HEK293 (cell line): ENCODE measurements around the gene COL19A1.
"Not testable (repeated sequence)": the region's sequence is repeated elsewhere in the genome, so short reads cannot be mapped to it uniquely, and the experiment has no call there.

Experiments
- CTCF ChIA-PET: fragments of 350-600 bp; formaldehyde crosslinking; extraction: SDS; loops from one replicate; lab custom pipeline; 2021; ENCODE audit warnings: antibody characterized with exemption; lab: Yijun Ruan, JAX
- POLR2A ChIA-PET: fragments of 300-600 bp; formaldehyde crosslinking; extraction: SDS; loops from one replicate; lab custom pipeline; 2020; ENCODE audit warnings: antibody characterized with exemption, inconsistent platforms; lab: Yijun Ruan, JAX
- H3K27ac ChIP-seq: fragments of 200-500 bp; sonication (Bioruptor generic); 2 replicates; pipeline ENCODE4 v1.5.1; 2014; ENCODE audit warnings: low read depth, low read length, control low read depth, inconsistent platforms; ENCODE audit errors: extremely low read depth
- H3K36me3 ChIP-seq, 2 experiments: fragments of 200-500 bp in 1 of 2; sonication (Bioruptor generic) in 1 of 2; 1 replicate in 1 of 2; 2 replicates in 1 of 2; pipeline ENCODE4 v1.5.1; 2014 to 2017; ENCODE audit warnings: inconsistent platforms in 2 of 2, low read length in 2 of 2; ENCODE audit not compliant: control insufficient read depth in 2 of 2, insufficient read depth in 1 of 2
- H3K4me1 ChIP-seq: fragments of 200-500 bp; sonication (Bioruptor generic); 2 replicates; pipeline ENCODE4 v1.5.1; 2014; ENCODE audit warnings: mild to moderate bottlenecking, low read length, inconsistent platforms; ENCODE audit not compliant: control insufficient read depth, insufficient read depth
- H3K4me3 ChIP-seq: 2 replicates; pipeline ENCODE4 v1.5.1; 2011; ENCODE audit warnings: low read depth, mild to moderate bottlenecking, control low read depth, low read length, moderate library complexity
- H3K9me3 ChIP-seq: fragments of 200-500 bp; sonication (Bioruptor generic); 2 replicates; pipeline ENCODE4 v1.5.1; 2014; ENCODE audit warnings: low read depth, low read length, inconsistent platforms; ENCODE audit not compliant: control insufficient read depth, insufficient read depth
- EGR2 ChIP-seq: fragments of 450-650 bp; formaldehyde crosslinking; IDR thresholded peaks from 2 replicates; pipeline ENCODE4 v1.5.1; 2016; ENCODE audit warnings: low read depth, missing biosample characterization, missing genetic modification characterization
- GLIS1 ChIP-seq: fragments of 450-650 bp; formaldehyde crosslinking; IDR thresholded peaks from 2 replicates; pipeline ENCODE4 v1.5.1; 2016; ENCODE audit warnings: missing biosample characterization, missing genetic modification characterization
- SCRT1 ChIP-seq: fragments of 450-650 bp; formaldehyde crosslinking; IDR thresholded peaks from 2 replicates; pipeline ENCODE4 v1.5.1; 2016; ENCODE audit warnings: missing biosample characterization, missing genetic modification characterization, borderline replicate concordance
- YY1 ChIP-seq: fragments of 450-650 bp; formaldehyde crosslinking; IDR thresholded peaks from 2 replicates; pipeline ENCODE4 v1.5.1; 2018; ENCODE audit warnings: missing biosample characterization, missing genetic modification characterization
- ZBTB17 ChIP-seq: fragments of 450-650 bp; formaldehyde crosslinking; IDR thresholded peaks from 2 replicates; pipeline ENCODE4 v1.5.1; 2016; ENCODE audit warnings: missing biosample characterization, missing genetic modification characterization
- ZBTB8A ChIP-seq: fragments of 450-650 bp; formaldehyde crosslinking; IDR thresholded peaks from 2 replicates; pipeline ENCODE4 v1.5.1; 2016; ENCODE audit warnings: missing biosample characterization, missing genetic modification characterization
- ZNF248 ChIP-seq: fragments of 450-650 bp; formaldehyde crosslinking; IDR thresholded peaks from 2 replicates; pipeline ENCODE4 v1.5.1; 2017; ENCODE audit warnings: missing biosample characterization, missing genetic modification characterization
- ZNF292 ChIP-seq: fragments of 450-650 bp; formaldehyde crosslinking; IDR thresholded peaks from 2 replicates; pipeline ENCODE4 v1.5.1; 2016; ENCODE audit warnings: low read depth, missing biosample characterization, missing genetic modification characterization, borderline replicate concordance
- ZNF350 ChIP-seq: fragments of 450-650 bp; formaldehyde crosslinking; IDR thresholded peaks from 2 replicates; pipeline ENCODE4 v1.5.0; 2017; ENCODE audit warnings: missing biosample characterization, mild to moderate bottlenecking, missing genetic modification characterization
- ZNF37A ChIP-seq: fragments of 450-650 bp; IDR thresholded peaks from 2 replicates; pipeline ENCODE4 v1.5.1; 2018; ENCODE audit warnings: missing biosample characterization, missing genetic modification characterization
- ZNF571 ChIP-seq: fragments of 450-650 bp; formaldehyde crosslinking; IDR thresholded peaks from 2 replicates; pipeline ENCODE4 v1.5.0; 2017; ENCODE audit warnings: missing biosample characterization, missing genetic modification characterization
- ZNF654 ChIP-seq: fragments of 450-650 bp; formaldehyde crosslinking; IDR thresholded peaks from 2 replicates; pipeline ENCODE4 v1.5.1; 2016; ENCODE audit warnings: low read depth, missing biosample characterization, missing genetic modification characterization
- ZNF701 ChIP-seq: fragments of 450-650 bp; formaldehyde crosslinking; IDR thresholded peaks from 2 replicates; pipeline ENCODE4 v1.5.1; 2016; ENCODE audit warnings: missing biosample characterization, missing genetic modification characterization
- ZNF792 ChIP-seq: fragments of 450-650 bp; formaldehyde crosslinking; IDR thresholded peaks from 2 replicates; pipeline ENCODE4 v1.5.1; 2016; ENCODE audit warnings: missing biosample characterization, missing genetic modification characterization
- TF ChIP-seq, protein P1 (sequence below): fragments of 450-650 bp; formaldehyde crosslinking; IDR thresholded peaks from 2 replicates; pipeline ENCODE4 v1.5.1; 2016; ENCODE audit warnings: missing biosample characterization, missing genetic modification characterization
- TF ChIP-seq, protein P2 (sequence below): fragments of 450-650 bp; formaldehyde crosslinking; IDR thresholded peaks from 2 replicates; pipeline ENCODE4 v1.5.1; 2016; ENCODE audit warnings: missing biosample characterization, missing genetic modification characterization
- TF ChIP-seq, protein P3 (sequence below): fragments of 450-650 bp; formaldehyde crosslinking; IDR thresholded peaks from 2 replicates; pipeline ENCODE4 v1.5.1; 2016; ENCODE audit warnings: missing biosample characterization, missing genetic modification characterization
- TF ChIP-seq, protein P4 (sequence below): fragments of 450-650 bp; IDR thresholded peaks from 2 replicates; pipeline ENCODE4 v1.5.1; 2018; ENCODE audit warnings: missing biosample characterization, mild to moderate bottlenecking, missing genetic modification characterization

COL19A1 gene

DNA sequence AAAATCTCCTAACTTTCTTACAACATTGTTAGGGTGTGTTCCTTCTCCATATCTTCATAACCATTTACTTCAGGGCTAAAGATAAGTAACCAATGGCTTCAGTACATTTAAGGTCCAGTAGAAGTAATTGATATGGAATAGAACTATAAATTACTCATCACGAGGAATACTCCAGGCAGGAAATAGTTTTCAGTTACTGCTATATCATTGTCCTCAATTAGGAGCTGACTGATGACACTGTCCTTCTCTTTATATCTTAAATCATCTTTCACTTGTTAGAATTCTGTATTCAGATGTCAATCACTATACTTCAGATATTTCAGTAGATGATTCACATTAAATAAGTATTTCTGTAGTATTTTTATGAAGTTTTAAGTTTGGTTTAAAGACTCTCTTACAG, 88.4 kb downstream of the COL19A1 start (continued):
- TF ChIP-seq SCRT1 (tag by site-specific recombination) (no peak), YY1 (tag by site-specific recombination) (no peak)
- TF ChIP-seq, all 188 proteins: peak for 0

DNA sequence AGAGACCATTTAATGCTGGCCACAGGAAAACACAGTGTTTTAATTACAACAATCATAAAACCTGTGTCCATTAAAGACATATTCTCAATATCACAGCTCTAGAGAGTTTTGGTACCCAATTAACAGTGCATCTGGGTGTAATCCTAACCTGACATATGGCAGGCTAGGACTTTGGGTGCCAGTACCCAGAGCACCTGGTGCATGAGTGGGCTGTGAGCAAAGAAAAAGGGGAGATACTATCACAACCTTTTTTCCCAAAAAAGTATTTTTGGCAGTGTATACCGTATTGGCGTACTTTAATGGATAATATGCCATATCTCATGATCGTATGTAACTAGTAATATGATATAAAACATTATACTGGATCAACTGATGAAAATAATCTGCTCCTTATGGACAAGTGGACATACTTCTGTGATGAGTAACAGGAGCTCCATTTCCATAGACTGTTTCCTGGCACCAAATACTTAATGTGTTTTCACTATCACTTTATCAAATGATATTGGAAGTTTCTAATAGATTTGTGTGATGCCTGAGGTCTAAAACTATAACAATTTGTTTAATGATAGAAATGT, 91.7 kb downstream of the COL19A1 start:
- ChIA-PET CTCF (interaction anchor here (1.2 kb wide), 1 partner anchor 162 kb away, joined by 3 read pairs; no protein-coding TSS in a partner anchor), POLR2A (no interaction called here)
- no peak overlapping the region for H3K27ac ChIP-seq
- no peaks in the 10 kb centered on the region for H3K36me3 ChIP-seq
- no peaks in the 10 kb centered on the region for H3K9me3 ChIP-seq
- H3K4me1 ChIP-seq, result no peaks in the 10 kb centered on the region
- no peak for TF ChIP-seq ZNF37A (tag by site-specific recombination)
- no peak for TF ChIP-seq ZNF248 (tag by site-specific recombination)
- TF ChIP-seq ZBTB8A (tag by site-specific recombination), result no peak
- no peak for TF ChIP-seq ZNF654
- TF ChIP-seq ZNF571 (tag by site-specific recombination), result no peak
- TF ChIP-seq, protein P1, sequence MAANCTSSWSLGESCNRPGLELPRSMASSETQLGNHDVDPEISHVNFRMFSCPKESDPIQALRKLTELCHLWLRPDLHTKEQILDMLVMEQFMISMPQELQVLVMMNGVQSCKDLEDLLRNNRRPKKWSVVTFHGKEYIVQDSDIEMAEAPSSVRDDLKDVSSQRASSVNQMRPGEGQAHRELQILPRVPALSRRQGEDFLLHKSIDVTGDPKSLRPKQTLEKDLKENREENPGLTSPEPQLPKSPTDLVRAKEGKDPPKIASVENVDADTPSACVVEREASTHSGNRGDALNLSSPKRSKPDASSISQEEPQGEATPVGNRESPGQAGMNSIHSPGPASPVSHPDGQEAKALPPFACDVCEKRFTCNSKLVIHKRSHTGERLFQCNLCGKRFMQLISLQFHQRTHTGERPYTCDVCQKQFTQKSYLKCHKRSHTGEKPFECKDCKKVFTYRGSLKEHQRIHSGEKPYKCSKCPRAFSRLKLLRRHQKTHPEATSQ (tag by site-specific recombination), result no peak
- no peak for TF ChIP-seq ZNF292 (tag by site-specific recombination)
- TF ChIP-seq, protein P2, sequence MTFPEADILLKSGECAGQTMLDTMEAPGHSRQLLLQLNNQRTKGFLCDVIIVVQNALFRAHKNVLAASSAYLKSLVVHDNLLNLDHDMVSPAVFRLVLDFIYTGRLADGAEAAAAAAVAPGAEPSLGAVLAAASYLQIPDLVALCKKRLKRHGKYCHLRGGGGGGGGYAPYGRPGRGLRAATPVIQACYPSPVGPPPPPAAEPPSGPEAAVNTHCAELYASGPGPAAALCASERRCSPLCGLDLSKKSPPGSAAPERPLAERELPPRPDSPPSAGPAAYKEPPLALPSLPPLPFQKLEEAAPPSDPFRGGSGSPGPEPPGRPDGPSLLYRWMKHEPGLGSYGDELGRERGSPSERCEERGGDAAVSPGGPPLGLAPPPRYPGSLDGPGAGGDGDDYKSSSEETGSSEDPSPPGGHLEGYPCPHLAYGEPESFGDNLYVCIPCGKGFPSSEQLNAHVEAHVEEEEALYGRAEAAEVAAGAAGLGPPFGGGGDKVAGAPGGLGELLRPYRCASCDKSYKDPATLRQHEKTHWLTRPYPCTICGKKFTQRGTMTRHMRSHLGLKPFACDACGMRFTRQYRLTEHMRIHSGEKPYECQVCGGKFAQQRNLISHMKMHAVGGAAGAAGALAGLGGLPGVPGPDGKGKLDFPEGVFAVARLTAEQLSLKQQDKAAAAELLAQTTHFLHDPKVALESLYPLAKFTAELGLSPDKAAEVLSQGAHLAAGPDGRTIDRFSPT, result no peak
- TF ChIP-seq GLIS1, result no peak
- no peak for TF ChIP-seq ZNF792 (tag by site-specific recombination)
- no peak overlapping the region for H3K4me3 ChIP-seq

DNA sequence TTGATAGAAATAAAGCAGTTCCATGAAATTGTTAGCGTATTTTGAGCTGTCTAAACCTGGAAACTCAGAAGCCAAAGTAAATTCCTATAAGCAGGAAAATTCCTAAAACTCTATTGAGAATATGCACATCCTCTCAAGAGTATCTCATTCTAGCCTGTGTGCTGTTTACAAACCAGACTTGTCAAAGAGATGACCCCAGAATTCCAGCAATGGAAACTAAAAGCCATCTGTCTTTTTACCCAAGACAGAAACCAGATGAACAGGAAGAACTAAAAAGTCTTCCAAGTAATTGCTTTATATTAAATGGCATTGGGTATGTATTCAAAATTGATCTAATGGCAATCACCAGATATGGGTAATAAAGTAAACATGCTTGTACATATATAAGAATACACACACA, 92.6 kb downstream of the COL19A1 start:
- CTCF ChIA-PET, result no interaction called here

DNA sequence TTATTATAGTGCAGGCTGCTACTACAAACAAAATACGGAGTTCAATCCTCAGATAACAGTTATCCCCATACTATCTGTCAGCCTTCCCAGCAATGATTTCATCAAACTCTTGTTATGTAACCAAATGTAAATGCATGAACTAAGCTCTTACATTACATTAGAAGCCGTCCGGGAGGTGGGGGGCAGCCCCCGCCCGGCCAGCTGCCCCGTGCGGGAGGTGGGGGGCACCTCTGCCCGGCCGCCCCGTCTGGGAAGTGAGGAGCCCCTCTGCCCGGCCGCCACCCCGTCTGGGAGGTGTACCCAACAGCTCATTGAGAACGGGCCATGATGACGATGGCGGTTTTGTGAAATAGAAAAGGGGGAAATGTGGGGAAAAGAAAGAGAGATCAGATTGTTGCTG, 99.6 kb downstream of the COL19A1 start:
- CTCF ChIA-PET, result interaction anchor here (0.6 kb wide), 1 partner anchor 14 kb away, joined by 3 read pairs; no protein-coding TSS in a partner anchor
- H3K4me1 ChIP-seq, POLR2A ChIA-PET: not testable (repeated sequence)

More for the DNA sequence above, 92.6 kb downstream of the COL19A1 start:
- Histone ChIP-seq H3K9me3 (no peaks in the 10 kb centered on the region), H3K36me3 (no peaks in the 10 kb centered on the region), H3K4me1 (no peaks in the 10 kb centered on the region), H3K4me3 (no peak overlapping the region), H3K27ac (no peak overlapping the region)
- POLR2A ChIA-PET, result no interaction called here
- TF ChIP-seq, protein P3, sequence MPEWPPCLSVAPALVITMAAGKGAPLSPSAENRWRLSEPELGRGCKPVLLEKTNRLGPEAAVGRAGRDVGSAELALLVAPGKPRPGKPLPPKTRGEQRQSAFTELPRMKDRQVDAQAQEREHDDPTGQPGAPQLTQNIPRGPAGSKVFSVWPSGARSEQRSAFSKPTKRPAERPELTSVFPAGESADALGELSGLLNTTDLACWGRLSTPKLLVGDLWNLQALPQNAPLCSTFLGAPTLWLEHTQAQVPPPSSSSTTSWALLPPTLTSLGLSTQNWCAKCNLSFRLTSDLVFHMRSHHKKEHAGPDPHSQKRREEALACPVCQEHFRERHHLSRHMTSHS (tag by site-specific recombination), result no peak
- TF ChIP-seq ZNF37A (tag by site-specific recombination) (no peak), ZNF350 (tag by site-specific recombination) (no peak), EGR2 (tag by site-specific recombination) (no peak), ZNF701 (no peak), ZBTB17 (no peak)
- TF ChIP-seq, protein P4, sequence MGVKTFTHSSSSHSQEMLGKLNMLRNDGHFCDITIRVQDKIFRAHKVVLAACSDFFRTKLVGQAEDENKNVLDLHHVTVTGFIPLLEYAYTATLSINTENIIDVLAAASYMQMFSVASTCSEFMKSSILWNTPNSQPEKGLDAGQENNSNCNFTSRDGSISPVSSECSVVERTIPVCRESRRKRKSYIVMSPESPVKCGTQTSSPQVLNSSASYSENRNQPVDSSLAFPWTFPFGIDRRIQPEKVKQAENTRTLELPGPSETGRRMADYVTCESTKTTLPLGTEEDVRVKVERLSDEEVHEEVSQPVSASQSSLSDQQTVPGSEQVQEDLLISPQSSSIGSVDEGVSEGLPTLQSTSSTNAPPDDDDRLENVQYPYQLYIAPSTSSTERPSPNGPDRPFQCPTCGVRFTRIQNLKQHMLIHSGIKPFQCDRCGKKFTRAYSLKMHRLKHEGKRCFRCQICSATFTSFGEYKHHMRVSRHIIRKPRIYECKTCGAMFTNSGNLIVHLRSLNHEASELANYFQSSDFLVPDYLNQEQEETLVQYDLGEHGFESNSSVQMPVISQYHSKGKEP (tag by site-specific recombination), result no peak

More for the DNA sequence above, 99.6 kb downstream of the COL19A1 start:
- H3K36me3 ChIP-seq, H3K4me3 ChIP-seq, H3K27ac ChIP-seq, H3K9me3 ChIP-seq: not testable (repeated sequence)
